ENCODE results near the gene RADIL.
"Not testable (repeated sequence)": the region's sequence is repeated elsewhere in the genome, so short reads cannot be mapped to it uniquely, and the experiment has no call there.

The RADIL gene

GRCh38 chr7:4805110-4805983 is 78.2 kb downstream of the RADIL start:
- no peak for DNase-seq

DNA sequence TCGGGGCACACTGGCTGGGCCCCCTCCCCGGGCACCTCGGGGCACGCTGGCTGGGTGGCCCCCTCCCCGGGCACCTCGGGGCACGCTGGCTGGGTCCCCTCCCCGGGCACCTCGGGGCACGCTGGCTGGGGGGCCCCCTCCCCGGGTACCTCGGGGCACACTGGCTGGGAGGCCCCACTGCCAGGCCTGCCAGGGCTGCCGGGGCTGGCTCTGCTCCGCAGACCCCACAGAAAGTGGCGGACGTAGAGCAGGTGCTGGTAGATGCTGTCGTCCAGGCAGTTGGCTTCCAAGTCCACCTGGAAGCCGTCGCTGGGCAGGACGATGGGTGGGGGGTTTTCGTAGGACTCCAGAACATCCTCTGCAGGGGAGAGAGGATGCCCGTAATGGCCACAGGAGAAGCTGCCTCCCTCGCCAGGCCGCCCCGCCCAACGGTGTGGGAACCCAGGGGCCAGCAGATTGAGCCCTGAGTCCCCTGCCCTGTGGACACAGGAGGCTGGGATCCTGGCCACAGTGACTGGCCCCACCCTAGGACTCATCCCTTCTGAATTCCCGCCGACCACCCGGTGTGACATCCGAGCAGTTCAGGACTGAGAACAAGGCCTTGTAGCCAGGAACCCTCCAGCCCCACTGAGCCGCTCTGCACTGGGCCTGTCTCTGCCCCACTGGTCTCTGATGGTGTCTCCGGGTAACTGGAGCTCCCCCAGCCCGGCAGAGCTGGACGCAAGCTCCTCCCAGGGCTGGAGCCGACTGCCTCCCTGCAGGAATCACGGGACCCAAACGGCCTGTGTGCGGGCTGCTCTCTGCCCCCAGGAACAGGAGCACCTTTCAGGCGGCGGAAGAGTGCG is 79.9 kb downstream of the RADIL start:
- DNase-seq: no peak

GRCh38 chr7:4802577-4802976 is 80.9 kb downstream of the RADIL start:
- DNase-seq: not testable (repeated sequence)

GRCh38 chr7:4801839-4802231 is 81.7 kb downstream of the RADIL start:
- no peak for DNase-seq

- no peak for DNase-seq
Observed at GRCh38 chr7:4800926-4801838, 82.3 kb downstream of the RADIL start.

DNA sequence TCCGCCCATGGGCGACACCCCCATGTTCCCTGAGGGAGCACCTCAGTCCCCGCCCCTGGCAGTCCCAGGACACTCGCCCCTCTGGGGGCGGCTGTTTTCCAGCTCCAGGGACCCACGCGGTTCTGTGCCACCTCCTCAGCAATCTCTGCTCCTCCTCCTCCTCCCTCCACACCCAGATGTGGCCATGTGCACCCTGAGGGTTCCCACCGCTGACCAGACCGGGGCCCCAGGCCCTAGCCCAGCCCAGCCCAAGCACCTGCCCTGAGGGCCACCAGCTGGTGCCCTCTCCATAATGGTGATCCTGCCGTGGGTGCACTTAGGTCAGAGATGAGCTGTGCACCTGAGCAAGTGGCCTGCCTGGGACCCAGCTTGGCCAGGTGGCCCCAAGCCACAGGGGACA is 83.0 kb downstream of the RADIL start:
- DNase-seq: no peak

DNA sequence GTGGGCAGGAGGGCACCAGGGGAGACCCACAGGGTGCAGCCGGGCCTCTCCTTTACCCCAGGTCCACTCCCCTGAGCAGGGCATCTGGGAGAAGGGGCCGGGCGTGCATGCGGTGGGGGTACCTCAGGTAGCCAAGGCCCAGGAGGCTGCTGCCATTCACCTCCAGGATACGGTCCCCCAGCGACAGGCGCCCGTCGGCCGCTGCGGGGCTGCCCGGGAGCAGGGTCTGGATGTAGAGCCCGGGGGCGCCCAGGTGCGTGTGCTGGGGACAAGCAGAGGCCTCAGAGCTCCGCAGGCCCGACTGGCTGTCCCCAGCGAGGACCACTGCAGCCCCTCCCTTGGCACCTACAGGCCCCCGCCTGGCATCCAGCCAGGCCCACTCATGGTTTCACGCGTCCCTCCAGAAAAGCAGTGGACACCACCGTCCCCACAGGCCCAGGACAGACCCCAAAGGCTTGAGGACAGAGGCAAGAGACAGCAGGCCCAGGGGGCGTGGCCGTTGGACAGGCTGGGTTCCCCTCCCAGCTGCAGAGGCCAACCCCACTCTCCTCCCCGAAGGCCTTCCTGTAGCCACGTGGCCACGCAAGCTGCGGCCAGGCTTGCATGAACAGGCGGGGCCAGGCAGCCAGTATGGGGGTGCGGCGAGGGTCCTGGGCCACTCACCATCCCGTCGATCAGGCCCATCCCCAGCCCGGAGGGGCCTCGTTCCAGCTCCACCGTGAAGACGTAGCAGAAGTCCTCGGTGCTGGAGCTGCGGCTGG is 83.8 kb downstream of the RADIL start:
- no peak for DNase-seq

GRCh38 chr7:4798706-4799235 is 84.7 kb downstream of the RADIL start:
- no peak for DNase-seq

GRCh38 chr7:4797858-4798705 is 85.4 kb downstream of the RADIL start:
- peak; percentile 67 to 73 for DNase-seq

DNA sequence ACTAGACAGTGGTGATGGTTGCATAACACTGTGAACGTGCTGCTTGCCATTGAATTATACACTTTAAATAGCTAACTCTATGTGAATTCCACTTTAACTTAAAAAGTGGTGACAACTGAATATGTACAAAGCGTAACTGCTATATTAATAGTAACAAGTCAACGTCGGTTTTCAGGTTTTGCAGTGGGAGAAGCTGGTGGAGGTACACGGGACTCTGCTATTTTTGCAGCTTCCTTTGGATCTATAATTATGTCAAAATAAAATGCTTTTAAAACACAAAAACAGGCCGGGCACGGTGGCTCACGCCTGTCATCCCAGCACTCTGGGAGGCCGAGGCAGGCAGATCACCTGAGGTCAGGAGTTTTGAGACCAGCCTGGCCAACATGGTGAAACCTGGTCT is 87.1 kb downstream of the RADIL start:
- no peak for DNase-seq

DNA sequence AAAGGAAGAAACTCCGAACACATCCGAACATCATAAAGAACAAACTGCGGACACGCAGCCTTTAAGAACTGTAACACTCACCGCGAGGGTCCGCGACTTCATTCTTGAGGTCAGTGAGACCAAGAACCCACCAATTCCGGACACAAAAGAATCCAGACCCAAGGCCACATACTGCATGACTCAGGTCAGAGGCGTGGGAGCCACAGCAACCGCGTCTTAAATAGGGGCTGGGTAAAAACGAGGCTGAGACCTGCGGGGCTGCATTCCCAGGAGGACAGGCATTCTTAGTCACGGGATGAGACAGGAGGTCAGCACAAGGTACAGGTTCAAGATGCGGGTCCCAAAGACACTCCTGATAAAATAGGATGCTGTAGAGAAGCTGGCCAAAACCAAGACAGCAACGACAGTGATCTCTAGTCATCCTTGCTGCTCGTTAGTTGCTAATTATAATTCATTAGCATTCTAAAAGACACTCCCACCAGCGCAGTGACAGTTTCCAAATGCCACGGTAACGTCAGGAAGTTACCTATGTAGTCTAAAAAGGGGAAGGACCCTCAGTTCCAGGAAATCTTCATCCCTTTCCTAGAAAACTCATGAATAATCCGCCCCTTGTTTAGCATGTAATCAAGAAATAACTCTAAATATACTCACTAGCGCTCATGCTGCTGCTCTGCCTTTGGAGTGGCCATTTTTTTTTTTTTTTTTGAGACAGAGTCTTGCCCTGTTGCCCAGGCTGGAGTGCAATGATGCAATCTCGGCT is 88.7 kb downstream of the RADIL start:
- no peak for DNase-seq

DNA sequence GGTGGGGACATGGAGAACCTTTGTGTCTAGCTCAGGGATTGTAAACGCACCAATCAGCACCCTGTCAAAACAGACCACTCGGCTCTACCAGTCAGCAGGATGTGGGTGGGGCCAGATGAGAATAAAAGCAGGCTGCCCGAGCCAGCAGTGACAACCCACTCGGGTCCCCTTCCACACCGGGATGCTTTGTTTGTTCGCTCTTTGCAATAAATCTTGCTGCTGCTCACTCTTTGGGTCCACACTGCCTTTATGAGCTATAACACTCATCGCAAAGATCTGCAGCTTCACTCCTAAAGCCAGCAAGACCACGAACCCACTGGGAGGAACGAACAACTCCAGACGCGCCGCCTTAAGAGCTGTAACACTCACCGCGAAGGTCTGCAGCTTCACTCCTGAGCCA is 89.3 kb downstream of the RADIL start:
- not testable (repeated sequence) for DNase-seq

DNA sequence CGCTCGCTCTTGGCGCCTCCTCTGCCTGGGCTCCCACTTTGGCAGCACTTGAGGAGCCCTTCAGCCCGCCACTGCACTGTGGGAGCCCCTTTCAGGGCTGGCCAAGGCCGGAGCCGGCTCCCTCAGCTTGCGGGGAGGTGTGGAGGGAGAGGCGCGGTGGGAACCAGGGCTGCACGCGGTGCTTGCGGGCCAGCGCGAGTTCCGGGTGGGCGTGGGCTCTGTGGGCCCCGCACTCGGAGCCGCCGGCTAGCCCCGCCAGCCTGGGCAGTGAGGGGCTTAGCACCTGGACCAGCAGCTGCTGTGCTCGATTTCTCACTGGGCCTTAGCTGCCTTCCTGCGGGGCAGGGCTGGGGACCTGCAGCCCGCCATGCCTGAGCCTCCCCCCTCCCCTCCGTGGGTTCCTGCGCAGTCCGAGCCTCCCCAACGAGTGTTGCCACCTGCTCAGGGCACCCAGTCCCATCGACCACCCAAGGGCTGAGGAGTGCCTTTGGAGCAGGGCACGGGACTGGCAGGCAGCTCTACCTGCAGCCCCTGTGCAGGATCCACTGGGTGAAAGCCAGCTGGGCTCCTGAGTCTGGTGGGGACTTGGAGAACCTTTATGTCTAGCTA is 90.0 kb downstream of the RADIL start:
- DNase-seq: not testable (repeated sequence)

DNA sequence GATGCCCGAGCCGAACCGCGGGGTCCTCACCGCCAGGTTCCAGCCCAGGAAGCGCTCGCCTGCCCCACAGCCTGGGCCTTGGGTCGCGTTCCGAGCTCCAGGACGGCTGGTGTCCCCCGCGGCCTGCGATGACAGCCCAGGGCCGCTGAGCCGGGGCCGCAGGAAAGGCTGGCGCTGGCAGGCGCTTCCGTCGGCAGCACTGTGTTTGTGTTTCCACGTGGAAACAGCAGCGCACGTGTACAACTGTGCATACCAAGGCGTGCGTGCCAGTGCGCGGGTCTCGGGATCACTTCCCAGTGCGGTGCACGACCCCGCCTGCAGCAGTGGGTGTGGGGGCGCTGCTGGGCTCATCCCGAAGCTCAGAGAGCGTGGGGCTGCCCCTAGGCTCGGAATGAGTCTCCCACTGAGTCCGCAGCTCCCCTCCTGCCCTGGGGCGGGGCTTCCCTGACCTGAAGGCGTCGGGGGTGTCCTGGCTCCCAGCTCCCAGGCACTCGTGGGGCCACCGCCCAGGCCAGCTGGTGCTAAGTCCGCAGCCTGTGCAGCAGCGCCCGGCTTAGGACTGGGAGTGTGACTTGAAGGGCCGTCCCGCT is 90.9 kb downstream of the RADIL start:
- peak; percentile 16 to 27 for DNase-seq

DNA sequence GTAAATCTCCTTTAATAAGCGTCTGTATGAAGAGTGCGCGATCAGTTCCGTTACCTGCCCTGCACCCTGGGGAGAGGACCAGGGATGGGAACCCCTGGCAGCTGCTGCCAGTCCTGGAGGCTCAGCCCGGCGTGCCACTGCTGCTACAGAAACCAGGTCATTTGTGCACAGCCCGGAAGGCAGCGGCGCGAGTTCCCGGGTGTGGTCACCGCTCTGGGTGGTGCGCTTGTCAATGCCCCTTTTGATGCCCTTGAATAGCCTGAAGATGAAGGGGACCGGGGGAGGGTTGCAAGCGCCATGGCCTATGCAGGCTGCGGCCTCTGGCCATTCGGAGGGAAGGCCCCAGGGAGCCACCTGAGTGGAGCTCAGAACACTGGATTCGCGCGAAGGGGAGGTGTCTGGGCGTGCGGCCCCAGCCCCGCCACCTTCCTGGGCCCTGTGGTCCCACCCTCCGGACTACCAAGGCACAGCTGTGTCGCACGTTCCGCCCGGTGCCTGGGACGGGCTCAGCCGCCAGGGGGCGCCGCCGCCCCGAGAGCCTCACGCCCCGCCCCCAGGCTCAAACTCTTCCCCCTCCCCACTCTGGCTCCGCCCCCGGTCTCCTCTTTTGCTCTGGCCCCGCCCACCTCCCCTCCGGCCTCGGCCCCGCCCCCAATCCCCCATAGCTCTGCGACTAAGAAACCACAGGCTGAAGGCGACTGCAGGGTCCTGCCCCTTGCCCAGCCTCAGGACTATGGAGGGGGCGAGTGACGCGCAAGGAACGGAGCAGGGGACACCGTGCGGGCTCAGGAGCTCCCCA is 91.6 kb downstream of the RADIL start:
- peak; percentile 82 to 83 for DNase-seq

GRCh38 chr7:4791101-4791737 is 92.3 kb downstream of the RADIL start:
- DNase-seq: no peak

DNA sequence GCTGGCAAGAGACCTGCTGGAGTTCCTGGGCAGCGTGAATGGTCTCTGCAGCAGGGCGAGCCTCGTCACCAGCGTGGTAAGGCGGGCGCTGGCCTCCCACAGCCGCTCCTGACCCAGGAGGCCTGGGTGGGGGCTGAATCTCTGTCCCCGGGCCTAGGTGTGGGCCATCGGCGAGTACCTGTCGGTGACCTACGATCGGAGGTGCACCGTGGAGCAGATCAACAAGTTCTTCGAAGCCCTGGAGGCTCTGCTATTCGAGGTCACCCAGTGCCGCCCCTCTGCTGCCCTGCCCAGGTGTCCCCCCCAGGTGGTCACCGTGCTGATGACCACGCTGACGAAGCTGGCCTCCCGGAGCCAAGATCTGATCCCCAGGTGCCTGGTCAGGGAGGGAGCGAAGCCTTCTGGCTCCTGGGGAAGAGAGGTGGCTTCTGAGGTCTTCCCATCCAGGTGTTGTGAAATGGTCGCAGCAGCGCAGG is 93.0 kb downstream of the RADIL start:
- DNase-seq: no peak

DNA sequence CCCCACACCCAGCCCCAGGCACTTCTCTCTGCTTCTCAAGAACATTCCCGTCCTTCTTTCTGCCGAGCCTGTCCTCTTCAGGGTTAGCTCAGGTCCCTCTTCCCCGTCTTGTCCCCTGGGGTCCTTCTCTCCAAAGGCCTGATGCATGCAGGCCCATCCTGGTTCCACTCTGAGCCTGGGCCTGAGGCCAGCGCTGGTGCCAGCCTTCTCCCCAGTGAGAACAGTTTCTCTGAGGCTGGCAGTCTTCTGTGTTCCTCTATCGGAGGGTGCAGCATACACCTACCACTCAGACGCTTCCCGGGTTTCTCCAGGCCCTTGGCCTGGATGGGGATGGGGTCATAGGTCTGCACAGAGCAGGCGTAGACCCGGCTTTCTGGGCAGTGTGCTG is 93.4 kb downstream of the RADIL start:
- no peak for DNase-seq
